Erythroblast (primary cell): ENCODE measurements around the gene ALPK3.

Experiments
- GATA1 ChIP-seq: IDR thresholded peaks from 2 replicates; pipeline ENCODE4 v1.6.1; 2011; ENCODE audit warnings: low read depth, mild to moderate bottlenecking, control low read depth, low read length, moderate library complexity
- POLR2A ChIP-seq: IDR thresholded peaks from 2 replicates; pipeline ENCODE4 v1.6.1; 2011; ENCODE audit warnings: mild to moderate bottlenecking, low read length

DNA sequence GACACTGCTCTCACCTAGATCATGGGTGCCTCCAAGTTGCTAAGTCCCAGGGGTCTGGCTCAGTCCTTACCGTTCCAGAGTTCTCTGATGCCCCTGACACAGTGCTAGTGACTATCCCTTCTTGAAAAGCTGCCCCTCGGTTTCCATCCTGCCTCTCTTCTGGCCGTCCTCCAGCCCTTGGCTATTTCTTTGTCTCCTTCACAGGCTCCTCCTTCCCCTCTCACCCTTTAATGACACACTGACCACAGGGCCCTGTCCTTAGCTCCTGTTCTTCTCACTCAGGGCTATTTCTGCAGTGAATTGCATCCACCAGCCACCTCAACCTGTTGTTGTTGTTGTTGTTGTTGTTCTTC lies 98.4 kb downstream of the ALPK3 start:
- no peak for TF ChIP-seq POLR2A
- TF ChIP-seq GATA1: no peak
